ENCODE results near the gene C4orf50.
"Not testable (repeated sequence)": the region's sequence is repeated elsewhere in the genome, so short reads cannot be mapped to it uniquely, and the experiment has no call there.

Gene C4orf50

GRCh38 chr4:5964030-5964429 lies 54.2 kb downstream of the C4orf50 start:
- DNase-seq, result no peak

GRCh38 chr4:5963611-5964010 lies 54.6 kb downstream of the C4orf50 start:
- no peak for DNase-seq

- DNase-seq, result no peak
Measured at GRCh38 chr4:5962416-5962815, 55.8 kb downstream of the C4orf50 start.

GRCh38 chr4:5960252-5960880 lies 57.9 kb downstream of the C4orf50 start:
- DNase-seq, result no peak

- DNase-seq, result no peak
Measured at GRCh38 chr4:5959211-5959982, 58.8 kb downstream of the C4orf50 start.

GRCh38 chr4:5958199-5958735 lies 60.0 kb downstream of the C4orf50 start:
- no peak for DNase-seq

GRCh38 chr4:5957076-5957475 lies 61.2 kb downstream of the C4orf50 start:
- no peak for DNase-seq

GRCh38 chr4:5956285-5957021 lies 61.8 kb downstream of the C4orf50 start:
- DNase-seq, result no peak

GRCh38 chr4:5955856-5956255 lies 62.4 kb downstream of the C4orf50 start:
- no peak for DNase-seq

- DNase-seq, result no peak
Measured at GRCh38 chr4:5955201-5955821, 62.9 kb downstream of the C4orf50 start.

GRCh38 chr4:5954056-5954760 lies 64.0 kb downstream of the C4orf50 start:
- DNase-seq, result no peak

GRCh38 chr4:5952975-5953951 lies 65.0 kb downstream of the C4orf50 start:
- DNase-seq, result no peak

GRCh38 chr4:5952286-5952974 lies 65.8 kb downstream of the C4orf50 start:
- no peak for DNase-seq

GRCh38 chr4:5946653-5947052 lies 71.6 kb downstream of the C4orf50 start:
- DNase-seq, result not testable (repeated sequence)

- no peak for DNase-seq
Measured at GRCh38 chr4:5945936-5946335, 72.3 kb downstream of the C4orf50 start.

- no peak for DNase-seq
Measured at GRCh38 chr4:5945171-5945570, 73.1 kb downstream of the C4orf50 start.

GRCh38 chr4:5943561-5943960 lies 74.7 kb downstream of the C4orf50 start:
- no peak for DNase-seq

GRCh38 chr4:5942947-5943346 lies 75.3 kb downstream of the C4orf50 start:
- no peak for DNase-seq

GRCh38 chr4:5941601-5942000 lies 76.6 kb downstream of the C4orf50 start:
- DNase-seq, result no peak

- peak; percentile 17 for DNase-seq
Measured at GRCh38 chr4:5940470-5941203, 77.6 kb downstream of the C4orf50 start.

All from fibroblast of skin of right quadriceps (primary cell).